ENCODE results near the gene KLHDC3.

DNA sequence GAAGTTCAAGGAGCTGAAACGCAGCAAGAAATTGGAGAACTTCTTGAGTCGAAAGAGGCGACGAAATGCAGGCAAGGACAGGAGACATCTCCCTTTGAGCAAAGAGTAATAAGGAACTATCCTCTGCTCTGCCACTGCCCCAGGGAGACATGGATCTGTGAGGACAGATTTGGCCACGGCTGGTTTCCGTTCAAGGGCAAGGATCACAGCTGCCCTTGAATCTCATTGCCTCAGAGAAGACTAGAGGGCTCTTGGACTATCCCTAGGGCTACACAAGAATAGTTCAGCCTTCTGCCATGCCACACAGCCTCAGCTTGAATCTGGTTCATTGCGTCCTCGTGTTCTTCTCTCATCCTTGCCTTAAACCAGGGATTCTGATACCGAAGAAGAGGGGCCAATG lies 15.1 kb downstream of the KLHDC3 start:
- no peak for TF ChIP-seq EZH2 (IDR thresholded peaks at IDR 0.05; ENCODE audit: borderline replicate concordance, insufficient read depth, low read depth, low read length, poor library complexity, severe bottlenecking)
- TF ChIP-seq, protein P1, sequence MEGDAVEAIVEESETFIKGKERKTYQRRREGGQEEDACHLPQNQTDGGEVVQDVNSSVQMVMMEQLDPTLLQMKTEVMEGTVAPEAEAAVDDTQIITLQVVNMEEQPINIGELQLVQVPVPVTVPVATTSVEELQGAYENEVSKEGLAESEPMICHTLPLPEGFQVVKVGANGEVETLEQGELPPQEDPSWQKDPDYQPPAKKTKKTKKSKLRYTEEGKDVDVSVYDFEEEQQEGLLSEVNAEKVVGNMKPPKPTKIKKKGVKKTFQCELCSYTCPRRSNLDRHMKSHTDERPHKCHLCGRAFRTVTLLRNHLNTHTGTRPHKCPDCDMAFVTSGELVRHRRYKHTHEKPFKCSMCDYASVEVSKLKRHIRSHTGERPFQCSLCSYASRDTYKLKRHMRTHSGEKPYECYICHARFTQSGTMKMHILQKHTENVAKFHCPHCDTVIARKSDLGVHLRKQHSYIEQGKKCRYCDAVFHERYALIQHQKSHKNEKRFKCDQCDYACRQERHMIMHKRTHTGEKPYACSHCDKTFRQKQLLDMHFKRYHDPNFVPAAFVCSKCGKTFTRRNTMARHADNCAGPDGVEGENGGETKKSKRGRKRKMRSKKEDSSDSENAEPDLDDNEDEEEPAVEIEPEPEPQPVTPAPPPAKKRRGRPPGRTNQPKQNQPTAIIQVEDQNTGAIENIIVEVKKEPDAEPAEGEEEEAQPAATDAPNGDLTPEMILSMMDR (IDR thresholded peaks at IDR 0.05) = no peak
